K562 (cell line): ENCODE measurements around the gene MARK2. TPM values are rescaled to one million over a fixed set of nuclear protein-coding genes. Genes with fewer than 3 reads are reported as not detected.
A peak's percentile ranks its signal among the peaks of the same experiment; 100 is the strongest.

Experiments
- CSDE1 ChIP-seq, 2 experiments: fragments of 450-650 bp; IDR thresholded peaks; 2 replicates each; pipeline ENCODE4 v1.6.1; 2016; ENCODE audit warnings: mild to moderate bottlenecking in 1 of 2
- GABPB1 ChIP-seq: sonication (generic); formaldehyde crosslinking; IDR thresholded peaks from 2 replicates; pipeline ENCODE4 v1.8.0; 2022; ENCODE audit warnings: mild to moderate bottlenecking, missing genetic modification reagents
- MCM5 ChIP-seq: fragments of 450-650 bp; IDR thresholded peaks from 2 replicates; pipeline ENCODE4 v1.6.1; 2016; ENCODE audit warnings: low read depth
- MLX ChIP-seq, 2 experiments: fragments of 450-650 bp in 1 of 2; sonication (generic) in 1 of 2; formaldehyde crosslinking; conservative IDR thresholded peaks; 2 replicates each; pipeline versions ENCODE4 v1.4.0 to v1.8.1; 2020 to 2022; ENCODE audit warnings: mild to moderate bottlenecking in 1 of 2, missing genetic modification reagents in 1 of 2
- PHF8 ChIP-seq: fragments of 200-600 bp; sonication (generic); IDR thresholded peaks from 2 replicates; pipeline ENCODE4 v1.6.1; 2012; ENCODE audit warnings: mixed run types, mild to moderate bottlenecking, inconsistent platforms, low read length, moderate library complexity, borderline replicate concordance
- RAD21 ChIP-seq, 2 experiments: fragments of 250-450 bp in 1 of 2; fragments of 450-650 bp in 1 of 2; sonication (Bioruptor Pico) in 1 of 2; formaldehyde crosslinking in 1 of 2; IDR thresholded peaks in 1 of 2; conservative IDR thresholded peaks in 1 of 2; 2 replicates each; pipeline versions ENCODE4 v1.4.0 to v1.8.0; 2020 to 2022; ENCODE audit warnings: mild to moderate bottlenecking in 2 of 2, moderate library complexity in 1 of 2
- STAT6 ChIP-seq: sonication (generic); formaldehyde crosslinking; IDR thresholded peaks from 2 replicates; pipeline ENCODE4 v1.8.1; 2023; ENCODE audit warnings: mild to moderate bottlenecking, missing genetic modification reagents
- U2AF2 ChIP-seq: fragments of 200-400 bp; formaldehyde crosslinking; optimal IDR thresholded peaks from 2 replicates; pipeline ENCODE3; 2017; ENCODE audit warnings: low read depth, mild to moderate bottlenecking, low read length
- ZBED1 ChIP-seq: IDR thresholded peaks from 2 replicates; pipeline ENCODE4 v1.6.1; 2014
- ZNF165 ChIP-seq: fragments of 250-450 bp; sonication (Bioruptor Pico); IDR thresholded peaks from 2 replicates; pipeline ENCODE4 v1.4.0; 2020; ENCODE audit warnings: borderline replicate concordance
- polyA plus RNA-seq, 8 experiments: library from polyadenylated mRNA; depleted of rRNA in 4 of 8; stranded (reverse) in 5 of 8; unstranded in 3 of 8; fragments of >200 nt; fragmentation: Nextera tagmentation in 2 of 8; fragmentation: Illumina TruSeq in 1 of 8; extraction: Ambion mirVana in 2 of 8; extraction: Trizol in 1 of 8; gene quantifications; 2 replicates each; pipeline versions ENCODE4 v1.2.1 to v1.2.3, GENCODE V29; 2011 to 2014; ENCODE audit warnings: inconsistent platforms in 1 of 8, missing spikeins in 1 of 8
- total RNA-seq, 7 experiments: library from RNA; depleted of rRNA in 6 of 7; stranded (reverse); fragments of >200 nt in 6 of 7; fragmentation: Illumina TruSeq in 2 of 7; extraction: Trizol in 2 of 7; gene quantifications; 2 replicates each; pipeline versions ENCODE4 v1.2.1 to v1.2.3, GENCODE V29; 2011 to 2021; ENCODE audit warnings: low replicate concordance in 1 of 7
- TF ChIP-seq, protein P1 (sequence below): sonication (generic); formaldehyde crosslinking; IDR thresholded peaks from 2 replicates; pipeline ENCODE4 v1.8.0; 2023; ENCODE audit warnings: missing genetic modification reagents, mild to moderate bottlenecking, borderline replicate concordance
- TF ChIP-seq, protein P2 (sequence below): fragments of 250-450 bp; sonication (Bioruptor Pico); IDR thresholded peaks from 2 replicates; pipeline ENCODE4 v1.8.0; 2022; ENCODE audit warnings: inconsistent platforms
- TF ChIP-seq, protein P3 (sequence below): fragments of 250-450 bp; sonication (Bioruptor Pico); IDR thresholded peaks from 2 replicates; pipeline ENCODE4 v1.5.0; 2021

MARK2 gene
- total and polyA plus RNA-seq, 9 of the 15 experiments (the other 6 are each of a cell fraction or from before 2014, with no cell fraction given) = 0.32 to 43.5 (median 15.1) TPM

GRCh38 chr11:63938479-63939396, 99.8 kb downstream of the MARK2 start, which contains the start of gene NAA40 (continued):
- no peak for TF ChIP-seq ZNF165
- no peak for TF ChIP-seq RAD21 (CRISPR knock-in tag; conservative IDR thresholded peaks at IDR 0.05 in 1 of 2, IDR thresholded peaks at IDR 0.05 in 1 of 2)
- peak; percentile 60; the same call in 1 of the 2 replicates for TF ChIP-seq PHF8
- TF ChIP-seq, protein P1, sequence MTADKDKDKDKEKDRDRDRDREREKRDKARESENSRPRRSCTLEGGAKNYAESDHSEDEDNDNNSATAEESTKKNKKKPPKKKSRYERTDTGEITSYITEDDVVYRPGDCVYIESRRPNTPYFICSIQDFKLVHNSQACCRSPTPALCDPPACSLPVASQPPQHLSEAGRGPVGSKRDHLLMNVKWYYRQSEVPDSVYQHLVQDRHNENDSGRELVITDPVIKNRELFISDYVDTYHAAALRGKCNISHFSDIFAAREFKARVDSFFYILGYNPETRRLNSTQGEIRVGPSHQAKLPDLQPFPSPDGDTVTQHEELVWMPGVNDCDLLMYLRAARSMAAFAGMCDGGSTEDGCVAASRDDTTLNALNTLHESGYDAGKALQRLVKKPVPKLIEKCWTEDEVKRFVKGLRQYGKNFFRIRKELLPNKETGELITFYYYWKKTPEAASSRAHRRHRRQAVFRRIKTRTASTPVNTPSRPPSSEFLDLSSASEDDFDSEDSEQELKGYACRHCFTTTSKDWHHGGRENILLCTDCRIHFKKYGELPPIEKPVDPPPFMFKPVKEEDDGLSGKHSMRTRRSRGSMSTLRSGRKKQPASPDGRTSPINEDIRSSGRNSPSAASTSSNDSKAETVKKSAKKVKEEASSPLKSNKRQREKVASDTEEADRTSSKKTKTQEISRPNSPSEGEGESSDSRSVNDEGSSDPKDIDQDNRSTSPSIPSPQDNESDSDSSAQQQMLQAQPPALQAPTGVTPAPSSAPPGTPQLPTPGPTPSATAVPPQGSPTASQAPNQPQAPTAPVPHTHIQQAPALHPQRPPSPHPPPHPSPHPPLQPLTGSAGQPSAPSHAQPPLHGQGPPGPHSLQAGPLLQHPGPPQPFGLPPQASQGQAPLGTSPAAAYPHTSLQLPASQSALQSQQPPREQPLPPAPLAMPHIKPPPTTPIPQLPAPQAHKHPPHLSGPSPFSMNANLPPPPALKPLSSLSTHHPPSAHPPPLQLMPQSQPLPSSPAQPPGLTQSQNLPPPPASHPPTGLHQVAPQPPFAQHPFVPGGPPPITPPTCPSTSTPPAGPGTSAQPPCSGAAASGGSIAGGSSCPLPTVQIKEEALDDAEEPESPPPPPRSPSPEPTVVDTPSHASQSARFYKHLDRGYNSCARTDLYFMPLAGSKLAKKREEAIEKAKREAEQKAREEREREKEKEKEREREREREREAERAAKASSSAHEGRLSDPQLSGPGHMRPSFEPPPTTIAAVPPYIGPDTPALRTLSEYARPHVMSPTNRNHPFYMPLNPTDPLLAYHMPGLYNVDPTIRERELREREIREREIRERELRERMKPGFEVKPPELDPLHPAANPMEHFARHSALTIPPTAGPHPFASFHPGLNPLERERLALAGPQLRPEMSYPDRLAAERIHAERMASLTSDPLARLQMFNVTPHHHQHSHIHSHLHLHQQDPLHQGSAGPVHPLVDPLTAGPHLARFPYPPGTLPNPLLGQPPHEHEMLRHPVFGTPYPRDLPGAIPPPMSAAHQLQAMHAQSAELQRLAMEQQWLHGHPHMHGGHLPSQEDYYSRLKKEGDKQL (CRISPR knock-in tag) = no peak
- TF ChIP-seq MLX (CRISPR knock-in tag; conservative IDR thresholded peaks at IDR 0.05) = no peak
- no peak for TF ChIP-seq U2AF2
- peak; percentile 70 for TF ChIP-seq GABPB1 (CRISPR knock-in tag)
- peak in 1 of 2 experiments; percentile 97; a peak in 2 of 4 replicates for TF ChIP-seq CSDE1 (IDR thresholded peaks at IDR 0.05)
- TF ChIP-seq, protein P2, sequence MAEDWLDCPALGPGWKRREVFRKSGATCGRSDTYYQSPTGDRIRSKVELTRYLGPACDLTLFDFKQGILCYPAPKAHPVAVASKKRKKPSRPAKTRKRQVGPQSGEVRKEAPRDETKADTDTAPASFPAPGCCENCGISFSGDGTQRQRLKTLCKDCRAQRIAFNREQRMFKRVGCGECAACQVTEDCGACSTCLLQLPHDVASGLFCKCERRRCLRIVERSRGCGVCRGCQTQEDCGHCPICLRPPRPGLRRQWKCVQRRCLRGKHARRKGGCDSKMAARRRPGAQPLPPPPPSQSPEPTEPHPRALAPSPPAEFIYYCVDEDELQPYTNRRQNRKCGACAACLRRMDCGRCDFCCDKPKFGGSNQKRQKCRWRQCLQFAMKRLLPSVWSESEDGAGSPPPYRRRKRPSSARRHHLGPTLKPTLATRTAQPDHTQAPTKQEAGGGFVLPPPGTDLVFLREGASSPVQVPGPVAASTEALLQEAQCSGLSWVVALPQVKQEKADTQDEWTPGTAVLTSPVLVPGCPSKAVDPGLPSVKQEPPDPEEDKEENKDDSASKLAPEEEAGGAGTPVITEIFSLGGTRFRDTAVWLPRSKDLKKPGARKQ (CRISPR knock-in tag) = no peak
- TF ChIP-seq, protein P3, sequence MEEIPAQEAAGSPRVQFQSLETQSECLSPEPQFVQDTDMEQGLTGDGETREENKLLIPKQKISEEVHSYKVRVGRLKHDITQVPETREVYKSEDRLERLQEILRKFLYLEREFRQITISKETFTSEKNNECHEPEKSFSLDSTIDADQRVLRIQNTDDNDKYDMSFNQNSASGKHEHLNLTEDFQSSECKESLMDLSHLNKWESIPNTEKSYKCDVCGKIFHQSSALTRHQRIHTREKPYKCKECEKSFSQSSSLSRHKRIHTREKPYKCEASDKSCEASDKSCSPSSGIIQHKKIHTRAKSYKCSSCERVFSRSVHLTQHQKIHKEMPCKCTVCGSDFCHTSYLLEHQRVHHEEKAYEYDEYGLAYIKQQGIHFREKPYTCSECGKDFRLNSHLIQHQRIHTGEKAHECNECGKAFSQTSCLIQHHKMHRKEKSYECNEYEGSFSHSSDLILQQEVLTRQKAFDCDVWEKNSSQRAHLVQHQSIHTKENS = no peak
- no peak for TF ChIP-seq STAT6 (CRISPR knock-in tag)
- no peak for TF ChIP-seq ZBED1
- no peak for TF ChIP-seq MCM5
